Subcutaneous abdominal adipose tissue (tissue), 5 donors: ENCODE data around the gene RNF213.

Experiments
- H3K27ac ChIP-seq: one replicate; pipeline ENCODE4 v1.7.0; 2013; ENCODE audit warnings: low read depth, mild to moderate bottlenecking, inconsistent platforms, low read length, moderate library complexity
- H3K27me3 ChIP-seq, 5 donors: one replicate each; pipeline ENCODE4 v1.7.0; 2013; ENCODE audit warnings: low read length in 5 of 5, inconsistent platforms in 1 of 5; ENCODE audit not compliant: control insufficient read depth in 5 of 5, insufficient read depth in 4 of 5
- H3K36me3 ChIP-seq, 5 donors: one replicate each; pipeline ENCODE4 v1.7.0; 2013; ENCODE audit warnings: low read length in 5 of 5; ENCODE audit not compliant: control insufficient read depth in 5 of 5, insufficient read depth in 5 of 5
- H3K4me1 ChIP-seq, 5 donors: one replicate each; pipeline ENCODE4 v1.7.0; 2013; ENCODE audit warnings: low read length in 5 of 5, mild to moderate bottlenecking in 3 of 5, moderate library complexity in 1 of 5; ENCODE audit not compliant: control insufficient read depth in 5 of 5, insufficient read depth in 5 of 5
- H3K4me3 ChIP-seq, 5 donors: one replicate each; pipeline ENCODE4 v1.7.0; 2013; ENCODE audit warnings: low read length in 5 of 5, low read depth in 1 of 5
- H3K9ac ChIP-seq, 5 donors: one replicate each; pipeline ENCODE4 v1.7.0; 2013; ENCODE audit warnings: low read length in 5 of 5, mild to moderate bottlenecking in 4 of 5, moderate library complexity in 3 of 5
- H3K9me3 ChIP-seq, 5 donors: one replicate each; pipeline ENCODE4 v1.7.0; 2013; ENCODE audit warnings: low read length in 5 of 5; ENCODE audit not compliant: control insufficient read depth in 5 of 5
- donor health status: healthy.
- donor health status: healthy.
- donor health status: healthy.
- donor health status: healthy.
- donor health status: healthy.

Gene RNF213

GRCh38 chr17:80424261-80424660 lies 163.6 kb downstream of the RNF213 start:
- Histone ChIP-seq H3K4me3 (no peak overlapping the region), H3K36me3 (peaks cover 0 to 27% (median 21%) of the 10 kb centered on the region in 5 donors), H3K27me3 (no peaks in the 10 kb centered on the region), H3K27ac (no peak overlapping the region), H3K9me3 (no peaks in the 10 kb centered on the region), H3K9ac (no peak overlapping the region), H3K4me1 (peaks cover 0 to 16% (median 15%) of the 10 kb centered on the region in 5 donors)

GRCh38 chr17:80424878-80425765 lies 164.5 kb downstream of the RNF213 start:
- Histone ChIP-seq H3K36me3 (peaks cover 0 to 28% (median 13%) of the 10 kb centered on the region in 5 donors), H3K4me3 (no peak overlapping the region), H3K27me3 (no peaks in the 10 kb centered on the region), H3K9ac (no peak overlapping the region), H3K4me1 (peaks cover 0 to 16% (median 15%) of the 10 kb centered on the region in 5 donors), H3K27ac (no peak overlapping the region), H3K9me3 (no peaks in the 10 kb centered on the region)

DNA sequence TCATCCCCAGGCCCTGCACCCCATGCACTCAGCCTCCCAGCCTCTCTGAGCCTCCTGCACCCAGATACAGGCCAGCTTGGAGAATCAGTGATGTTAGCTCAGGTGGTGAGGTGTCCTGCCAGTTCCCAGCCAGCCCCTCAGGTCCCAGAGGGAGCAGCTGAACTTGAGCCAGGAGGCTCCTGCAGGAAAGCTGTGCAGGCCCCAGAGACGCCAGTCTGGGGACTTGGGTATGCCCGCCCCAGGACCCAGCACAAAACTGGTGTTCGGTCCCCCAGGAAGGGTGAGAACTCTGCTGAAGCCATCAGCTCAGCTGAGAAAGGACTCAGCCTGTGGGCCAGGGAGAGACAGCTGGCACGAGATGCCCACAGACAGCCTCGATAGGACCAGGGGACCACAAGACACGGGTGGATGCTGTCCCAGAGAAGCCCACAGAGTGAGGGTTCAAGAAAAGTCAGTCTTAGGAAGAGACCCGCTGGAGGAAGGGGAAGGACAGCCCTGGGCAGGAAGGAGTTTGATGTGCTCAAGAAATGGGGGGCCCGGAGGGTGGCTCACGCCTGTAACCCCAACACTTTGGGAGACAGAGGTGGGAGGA lies 165.3 kb downstream of the RNF213 start:
- H3K4me1 ChIP-seq: peaks cover 0 to 16% (median 15%) of the 10 kb centered on the region in 5 donors
- H3K9me3 ChIP-seq: no peaks in the 10 kb centered on the region
- H3K36me3 ChIP-seq: peaks cover 0 to 31% (median 9%) of the 10 kb centered on the region in 5 donors
- no peak overlapping the region for H3K4me3 ChIP-seq
- no peaks in the 10 kb centered on the region for H3K27me3 ChIP-seq
- no peak overlapping the region for H3K9ac ChIP-seq
- no peak overlapping the region for H3K27ac ChIP-seq

- Histone ChIP-seq H3K36me3 (peaks cover 0 to 31% (median 9%) of the 10 kb centered on the region in 5 donors), H3K27ac (no peak overlapping the region), H3K9ac (peak overlapping the region in 1 of 5 donors; percentile 52), H3K27me3 (no peaks in the 10 kb centered on the region), H3K9me3 (no peaks in the 10 kb centered on the region), H3K4me1 (peaks cover 0 to 16% (median 15%) of the 10 kb centered on the region in 5 donors), H3K4me3 (no peak overlapping the region)
Measured at GRCh38 chr17:80426671-80427326, 166.1 kb downstream of the RNF213 start.

DNA sequence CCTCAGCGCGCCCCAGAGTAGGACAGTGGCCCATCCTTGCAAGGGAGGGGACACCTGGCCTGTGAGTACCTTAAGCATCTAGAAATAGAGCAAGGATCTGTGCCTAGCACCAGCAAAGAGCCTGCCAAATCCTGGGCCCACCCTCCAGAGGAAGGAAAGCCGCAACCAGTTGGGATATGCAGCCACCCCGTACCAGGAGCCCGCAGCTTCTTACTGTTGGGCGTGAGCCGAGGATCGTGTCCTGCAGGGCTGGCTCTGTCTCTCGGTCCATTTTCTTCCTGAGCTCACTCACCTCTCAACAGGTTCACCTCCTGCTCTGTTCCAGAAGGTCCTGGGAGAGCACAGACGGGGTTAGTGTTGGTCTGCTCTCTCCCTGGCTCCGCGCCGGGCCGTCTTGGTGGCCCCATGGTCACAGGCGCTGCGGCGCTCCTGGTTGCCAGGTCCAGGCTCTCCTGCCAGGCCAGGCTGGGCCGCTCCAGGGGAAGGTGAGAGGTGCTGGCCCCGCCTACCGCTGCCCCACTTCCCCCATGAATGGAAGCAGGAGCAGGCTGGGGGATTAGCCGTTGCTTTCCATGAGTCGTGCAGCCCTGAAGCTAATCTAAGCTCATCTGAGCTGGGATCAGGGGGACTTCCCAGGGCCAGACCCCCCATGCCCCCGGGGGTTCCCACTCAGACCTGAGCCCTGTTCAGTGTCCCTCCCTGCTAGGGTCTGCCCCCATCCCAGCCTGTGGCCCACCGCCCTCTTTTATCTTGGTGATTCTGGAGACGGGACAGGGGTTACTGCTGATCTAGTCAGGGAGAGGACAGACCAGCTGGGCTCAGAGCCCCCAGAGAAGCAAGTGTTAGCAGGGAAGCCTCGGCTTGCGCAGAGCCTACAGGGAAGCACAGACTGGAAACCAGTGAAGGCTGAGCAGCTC lies 167.0 kb downstream of the RNF213 start:
- H3K27me3 ChIP-seq: no peaks in the 10 kb centered on the region
- no peaks in the 10 kb centered on the region for H3K9me3 ChIP-seq
- H3K4me1 ChIP-seq: peaks cover 0 to 16% (median 15%) of the 10 kb centered on the region in 5 donors
- no peak overlapping the region for H3K4me3 ChIP-seq
- no peak overlapping the region for H3K9ac ChIP-seq
- peaks cover 0 to 31% (median 9%) of the 10 kb centered on the region in 5 donors for H3K36me3 ChIP-seq
- no peak overlapping the region for H3K27ac ChIP-seq

- H3K27me3 ChIP-seq: no peaks in the 10 kb centered on the region
- peaks cover 0 to 31% (median 9%) of the 10 kb centered on the region in 5 donors for H3K36me3 ChIP-seq
- no peak overlapping the region for H3K4me3 ChIP-seq
- H3K9me3 ChIP-seq: no peaks in the 10 kb centered on the region
- no peak overlapping the region for H3K9ac ChIP-seq
- H3K27ac ChIP-seq: no peak overlapping the region
- peaks cover 0 to 11% (median 10%) of the 10 kb centered on the region in 5 donors for H3K4me1 ChIP-seq
Measured at GRCh38 chr17:80428363-80428762, 167.7 kb downstream of the RNF213 start.

GRCh38 chr17:80428796-80429195 lies 168.1 kb downstream of the RNF213 start:
- Histone ChIP-seq H3K4me1 (peaks cover 0 to 7% (median 7%) of the 10 kb centered on the region in 5 donors), H3K27ac (no peak overlapping the region), H3K36me3 (peaks cover 0 to 31% (median 9%) of the 10 kb centered on the region in 5 donors), H3K4me3 (no peak overlapping the region), H3K27me3 (no peaks in the 10 kb centered on the region), H3K9ac (no peak overlapping the region), H3K9me3 (no peaks in the 10 kb centered on the region)

DNA sequence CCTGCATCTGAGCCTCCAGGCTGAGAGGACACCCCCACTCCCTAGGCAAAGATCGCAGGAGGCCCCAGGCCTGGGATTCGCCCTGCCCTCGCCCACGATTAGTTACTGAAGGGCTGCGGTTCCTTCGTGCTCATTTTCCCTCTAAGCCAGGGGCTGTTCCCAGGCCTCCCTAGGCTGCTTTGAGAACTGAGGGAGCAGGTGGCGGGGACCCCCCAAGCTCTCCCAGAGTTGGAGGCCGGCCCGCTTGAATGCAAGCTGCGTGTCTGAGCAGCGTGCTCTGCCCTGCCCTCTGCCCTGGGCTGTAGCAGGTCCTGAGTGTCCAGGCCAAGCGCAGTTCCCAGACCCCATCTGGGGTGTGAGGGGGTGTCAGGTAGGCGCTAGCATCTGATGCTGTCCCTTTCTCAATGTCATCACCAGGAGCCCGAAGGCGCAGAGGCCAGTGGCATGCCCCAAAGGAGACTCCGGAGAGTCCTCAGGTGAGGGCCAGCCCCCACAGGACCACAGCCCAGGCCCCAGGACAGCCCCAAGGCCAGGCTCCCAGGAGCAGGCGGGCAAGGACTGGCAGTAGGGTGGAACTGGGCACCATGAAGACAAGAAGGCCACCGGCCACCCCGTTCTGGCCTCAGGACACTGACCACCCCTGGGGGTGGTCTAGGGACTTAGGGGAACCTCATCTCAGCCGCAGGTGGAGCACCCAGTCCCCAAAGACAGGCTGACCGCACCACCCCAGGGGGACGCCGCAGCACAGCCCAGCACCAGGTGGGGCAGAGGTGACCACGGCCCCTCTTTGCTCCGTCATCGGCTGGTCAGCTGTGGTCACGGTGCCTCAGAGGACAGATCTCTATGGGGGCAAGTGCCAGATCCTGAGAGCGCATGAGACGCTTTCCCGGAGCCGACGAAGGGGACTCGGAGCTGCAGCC lies 169.0 kb downstream of the RNF213 start:
- Histone ChIP-seq H3K27me3 (no peaks in the 10 kb centered on the region), H3K36me3 (peaks cover 0 to 31% (median 9%) of the 10 kb centered on the region in 5 donors), H3K4me1 (peaks cover 0 to 7% (median 5%) of the 10 kb centered on the region in 5 donors), H3K27ac (no peak overlapping the region), H3K4me3 (no peak overlapping the region), H3K9ac (no peak overlapping the region), H3K9me3 (no peaks in the 10 kb centered on the region)
